GM19455 (cell line): ENCODE measurements around the gene TAX1BP1.

Source experiments
- ATAC-seq: cut with Tn5 transposase; IDR thresholded peaks from one replicate; pipeline ENCODE4 v1.9.1; 2021; ENCODE audit not compliant: unreplicated experiment

The TAX1BP1 gene

DNA sequence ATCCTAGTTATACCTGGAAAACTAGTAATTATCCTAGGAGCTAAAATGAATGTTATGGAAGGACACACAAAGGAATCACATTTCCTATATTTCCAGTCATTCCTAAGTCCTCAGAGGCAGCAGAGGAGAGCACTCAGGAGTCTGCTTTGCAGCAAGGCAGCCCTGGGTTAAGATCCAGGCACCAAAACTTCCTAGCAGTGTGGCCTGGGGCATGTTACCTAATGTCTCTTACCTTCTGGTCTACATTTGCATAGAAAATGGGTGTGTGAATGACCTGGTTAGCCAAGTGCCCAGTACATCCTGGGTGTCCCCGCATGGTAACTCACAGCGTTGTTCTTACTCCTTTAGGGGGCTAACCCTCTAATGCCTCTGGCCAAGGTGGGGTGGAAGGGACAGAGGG is 135.9 kb downstream of the TAX1BP1 start:
- ATAC-seq = no peak

DNA sequence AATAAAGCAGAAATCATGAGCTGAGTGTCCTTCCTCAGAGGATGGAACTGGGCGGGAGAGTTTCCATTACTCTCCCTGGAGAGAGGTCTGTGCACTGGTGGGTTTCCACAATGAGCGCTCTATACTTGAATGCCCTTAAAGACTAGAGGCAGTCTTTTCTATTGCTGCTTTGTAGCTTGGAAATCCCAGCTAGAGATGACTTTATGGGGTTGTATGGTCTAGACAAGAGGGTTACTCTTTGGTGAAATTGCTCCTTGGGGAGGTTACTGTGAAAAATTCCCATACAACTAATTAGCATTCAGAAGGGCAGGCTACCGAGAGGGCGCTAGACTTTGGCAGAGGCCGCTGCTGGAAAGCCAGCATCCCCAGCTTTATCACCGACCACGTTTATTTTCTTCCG is 136.8 kb downstream of the TAX1BP1 start:
- ATAC-seq = no peak
